Liver (tissue), 3 donors: Measurements from ENCODE around the gene PNPLA2.

Experiments used
- ATF3 ChIP-seq: IDR thresholded peaks from 2 replicates; pipeline ENCODE4 v1.6.1; 2016; ENCODE audit warnings: antibody characterized with exemption
- CTCF ChIP-seq: fragments of 150-350 bp; IDR thresholded peaks from 2 replicates; pipeline ENCODE4 v1.5.1; 2017; ENCODE audit warnings: improper control_type of control experiment, low read depth, low read length; ENCODE audit not compliant: missing input control
- EGR1 ChIP-seq, 2 donors: IDR thresholded peaks; 2 replicates each; pipeline ENCODE4 v1.6.1; 2016 to 2018; ENCODE audit warnings: antibody characterized with exemption in 2 of 2, low read depth in 2 of 2
- FOXA2 ChIP-seq: IDR thresholded peaks from 2 replicates; pipeline ENCODE4 v1.6.1; 2016; ENCODE audit warnings: antibody characterized with exemption
- GABPA ChIP-seq, 2 donors: IDR thresholded peaks in 1 of 2; conservative IDR thresholded peaks in 1 of 2; 2 replicates each; pipeline ENCODE4 v1.6.1; 2016; ENCODE audit warnings: antibody characterized with exemption in 2 of 2, mild to moderate bottlenecking in 1 of 2, moderate library complexity in 1 of 2
- HNF4G ChIP-seq: IDR thresholded peaks from 2 replicates; pipeline ENCODE4 v1.6.1; 2016; ENCODE audit warnings: antibody characterized with exemption
- JUND ChIP-seq, 2 donors: IDR thresholded peaks; 2 replicates each; pipeline ENCODE4 v1.6.1; 2016; ENCODE audit warnings: antibody characterized with exemption in 2 of 2
- RAD21 ChIP-seq, 2 donors: IDR thresholded peaks; 2 replicates each; pipeline ENCODE4 v1.6.1; 2016; ENCODE audit warnings: antibody characterized with exemption in 2 of 2, mild to moderate bottlenecking in 2 of 2
- REST ChIP-seq: IDR thresholded peaks from 2 replicates; pipeline ENCODE4 v1.6.1; 2016; ENCODE audit warnings: antibody characterized with exemption, mild to moderate bottlenecking
- TAF1 ChIP-seq: conservative IDR thresholded peaks from 2 replicates; pipeline ENCODE4 v1.6.1; 2016; ENCODE audit warnings: antibody characterized with exemption, mild to moderate bottlenecking
- YY1 ChIP-seq: IDR thresholded peaks from 2 replicates; pipeline ENCODE4 v1.6.1; 2016; ENCODE audit warnings: antibody characterized with exemption, mild to moderate bottlenecking
- ZBTB33 ChIP-seq: IDR thresholded peaks from 2 replicates; pipeline ENCODE4 v1.6.1; 2016; ENCODE audit warnings: antibody characterized with exemption
- donor health status: healthy.
- donor health status: healthy.

- no peak for TF ChIP-seq CTCF
- no peak for TF ChIP-seq ZBTB33
- no peak for TF ChIP-seq REST
- no peak for TF ChIP-seq JUND (IDR thresholded peaks at IDR 0.05)
- TF ChIP-seq RAD21 (IDR thresholded peaks at IDR 0.05), result no peak
- no peak for TF ChIP-seq TAF1
- no peak for TF ChIP-seq GABPA (IDR thresholded peaks at IDR 0.05 in 1 of 2, conservative IDR thresholded peaks at IDR 0.05 in 1 of 2)
- no peak for TF ChIP-seq ATF3
- no peak for TF ChIP-seq YY1
- TF ChIP-seq EGR1 (IDR thresholded peaks at IDR 0.05; ENCODE audit: low read depth in 2 of 2), result no peak
- TF ChIP-seq FOXA2, result no peak
- no peak for TF ChIP-seq HNF4G
These were observed 41.1 kb upstream of the PNPLA2 start, which contains the start of gene GATD1 for GRCh38 chr11:777288-778255.
